PC-9 (cell line): ENCODE measurements around the gene ENDOV. TPM values are rescaled to one million over a fixed set of nuclear protein-coding genes. Genes with fewer than 3 reads are reported as not detected.

Source experiments
- BruUV-seq: library from RNA; stranded (reverse); fragments of 400-500 nt; replicated peaks from 2 replicates; lab custom pipeline; 2021; lab: Mats Ljungman, UMichigan
- CTCF ChIA-PET: fragments of 300-600 bp; sonication (Branson Sonifier 250); formaldehyde crosslinking; loops from one replicate; lab custom pipeline; 2022; ENCODE audit warnings: antibody characterized with exemption; lab: Charles Lee
- POLR2A ChIA-PET: fragments of 300-600 bp; sonication (Branson Sonifier 250); formaldehyde crosslinking; loops from one replicate; lab custom pipeline; 2022; ENCODE audit warnings: antibody characterized with exemption; ENCODE audit not compliant: unreplicated experiment; lab: Charles Lee
- DNase-seq, 2 experiments: peaks; one replicate each; pipeline versions ENCODE4 v3.0.0 to v3.0.0-alpha.2; 2015 to 2022; ENCODE audit warnings: mixed read lengths in 1 of 2
- H2AFZ ChIP-seq: fragments of 200-600 bp; sonication (generic); 2 replicates; pipeline ENCODE4 v1.8.1; 2017; ENCODE audit warnings: antibody characterized with exemption
- H3F3A ChIP-seq: fragments of 200-600 bp; sonication (generic); 2 replicates; pipeline ENCODE4 v1.8.1; 2017; ENCODE audit warnings: antibody characterized with exemption, mild to moderate bottlenecking, low read depth; ENCODE audit not compliant: insufficient read depth
- H3K27ac ChIP-seq: fragments of 200-600 bp; sonication (generic); 2 replicates; pipeline ENCODE4 v1.6.1; 2016; ENCODE audit warnings: mixed run types
- H3K27me3 ChIP-seq: fragments of 200-600 bp; sonication (generic); 2 replicates; pipeline ENCODE4 v1.6.1; 2016; ENCODE audit warnings: low read depth, mixed run types; ENCODE audit not compliant: insufficient read depth
- H3K36me3 ChIP-seq: fragments of 200-600 bp; sonication (generic); 2 replicates; pipeline ENCODE4 v1.6.1; 2016; ENCODE audit warnings: low read depth, mixed run types
- H3K4me1 ChIP-seq: fragments of 200-600 bp; sonication (generic); replicated peaks from 2 replicates; pipeline ENCODE4 v1.6.1; 2016; ENCODE audit warnings: mixed run types; ENCODE audit not compliant: insufficient read depth
- H3K4me2 ChIP-seq: fragments of 200-600 bp; sonication (generic); 2 replicates; pipeline ENCODE4 v1.6.1; 2017; ENCODE audit warnings: mixed run types
- H3K4me3 ChIP-seq: fragments of 200-600 bp; sonication (generic); 2 replicates; pipeline ENCODE4 v1.6.1; 2016; ENCODE audit warnings: mixed run types
- H3K79me2 ChIP-seq: fragments of 200-600 bp; sonication (generic); 2 replicates; pipeline ENCODE4 v1.6.1; 2017; ENCODE audit warnings: low read depth, mixed run types
- H3K9me2 ChIP-seq: fragments of 200-600 bp; sonication (generic); 2 replicates; pipeline ENCODE4 v1.8.1; 2017; ENCODE audit warnings: mild to moderate bottlenecking; ENCODE audit not compliant: insufficient read depth
- H3K9me3 ChIP-seq: fragments of 200-600 bp; sonication (generic); 2 replicates; pipeline ENCODE4 v1.8.1; 2016; ENCODE audit warnings: low read depth; ENCODE audit not compliant: insufficient read depth
- H4K20me1 ChIP-seq: fragments of 200-600 bp; sonication (generic); 2 replicates; pipeline ENCODE4 v1.8.1; 2017; ENCODE audit not compliant: insufficient read depth
- CTCF ChIP-seq: fragments of 200-600 bp; sonication (generic); conservative IDR thresholded peaks from 2 replicates; pipeline ENCODE4 v1.6.1; 2017; ENCODE audit warnings: mixed run types, antibody characterized with exemption, mild to moderate bottlenecking, moderate library complexity
- EZH2 ChIP-seq: fragments of 200-600 bp; sonication (generic); IDR thresholded peaks from 2 replicates; pipeline ENCODE4 v1.8.0; 2017; ENCODE audit warnings: antibody characterized with exemption, low read depth
- intact Hi-C: fragments of 100-400 bp; cut with micrococcal nuclease; formaldehyde crosslinking; loops from one replicate; pipeline ENCODE4 v1.10.0; 2022; ENCODE audit not compliant: unreplicated experiment
- total RNA-seq: library from RNA; stranded (reverse); gene quantifications from 2 replicates; pipeline ENCODE4 v1.2.3, GENCODE V29; 2021

Gene ENDOV
- total RNA-seq, 1 experiment from 2014 or later: 50.3 TPM

- no peaks in the 10 kb centered on the region for H3K36me3 ChIP-seq
- TF ChIP-seq EZH2: no peak
- TF ChIP-seq CTCF: no peak
- H3K9me3 ChIP-seq: no peaks in the 10 kb centered on the region
- H3K79me2 ChIP-seq: peaks cover 10% of the 10 kb centered on the region
- no peak overlapping the region for H3K27ac ChIP-seq
- intact Hi-C loops: no loop called here
- H3K4me2 ChIP-seq: no peak overlapping the region
- H3K4me1 ChIP-seq: 0 out of 2 replicates have a peak, but pooled peaks cover 6% of the 10 kb centered on the region
- no peak overlapping the region for H2AFZ ChIP-seq
- POLR2A ChIA-PET: no interaction called here
- DNase-seq: no peak
- no peaks in the 10 kb centered on the region for H4K20me1 ChIP-seq
- H3K4me3 ChIP-seq: no peak overlapping the region
- H3K9me2 ChIP-seq: no peaks in the 10 kb centered on the region
- H3F3A ChIP-seq: no peaks in the 10 kb centered on the region
- BruUV-seq: TSS peak; percentile 46
- no peaks in the 10 kb centered on the region for H3K27me3 ChIP-seq
- CTCF ChIA-PET: no interaction called here
Observed at GRCh38 chr17:80416940-80417293, 1.9 kb downstream of the ENDOV start.

GRCh38 chr17:80418589-80418988, 3.6 kb downstream of the ENDOV start:
- Histone ChIP-seq H4K20me1 (no peaks in the 10 kb centered on the region), H3K4me1 (0 out of 2 replicates have a peak, but pooled peaks cover 5% of the 10 kb centered on the region), H3K36me3 (no peaks in the 10 kb centered on the region), H3K9me2 (no peaks in the 10 kb centered on the region), H3K4me2 (no peak overlapping the region), H3K27ac (no peak overlapping the region), H3K4me3 (no peak overlapping the region), H3K9me3 (no peaks in the 10 kb centered on the region), H3K79me2 (peaks cover 10% of the 10 kb centered on the region), H3F3A (no peaks in the 10 kb centered on the region), H3K27me3 (no peaks in the 10 kb centered on the region), H2AFZ (no peak overlapping the region)
- CTCF ChIA-PET: interaction anchor here (0.6 kb wide), 1 partner anchor 1963 kb away, joined by 4 read pairs; no protein-coding TSS in a partner anchor
- POLR2A ChIA-PET: no interaction called here
- TF ChIP-seq CTCF (no peak), EZH2 (no peak)
- intact Hi-C loops: no loop called here
- DNase-seq: no peak
- BruUV-seq: no TSS peak

- H3F3A ChIP-seq: no peaks in the 10 kb centered on the region
- no peaks in the 10 kb centered on the region for H3K9me3 ChIP-seq
- intact Hi-C loops: no loop called here
- TF ChIP-seq EZH2 (no peak), CTCF (no peak)
- DNase-seq: no peak
- no peak overlapping the region for H3K4me3 ChIP-seq
- H3K36me3 ChIP-seq: no peaks in the 10 kb centered on the region
- H3K27me3 ChIP-seq: no peaks in the 10 kb centered on the region
- no peak overlapping the region for H3K4me2 ChIP-seq
- H3K27ac ChIP-seq: no peak overlapping the region
- ChIA-PET POLR2A (no interaction called here), CTCF (no interaction called here)
- H3K4me1 ChIP-seq: no peaks in the 10 kb centered on the region
- no TSS peak for BruUV-seq
- no peaks in the 10 kb centered on the region for H4K20me1 ChIP-seq
- no peak overlapping the region for H2AFZ ChIP-seq
- H3K9me2 ChIP-seq: no peaks in the 10 kb centered on the region
- peaks cover 10% of the 10 kb centered on the region for H3K79me2 ChIP-seq
Observed at GRCh38 chr17:80419255-80419654, 4.3 kb downstream of the ENDOV start.
